IPS-NIHi11 (cell line): ENCODE results near the gene EFCC1.

Experiments used
- DNase-seq: peaks from one replicate; pipeline ENCODE4 v3.0.0; 2012; ENCODE audit warnings: mixed read lengths, low spot score

The EFCC1 gene

GRCh38 chr3:129001101-129001805, at the start of gene EFCC1:
Gene EFCC1 (plus strand): TSS chr3:129001304. CDS start chr3:129001629, 325 bp downstream.
- DNase-seq: peak; percentile 76

DNA sequence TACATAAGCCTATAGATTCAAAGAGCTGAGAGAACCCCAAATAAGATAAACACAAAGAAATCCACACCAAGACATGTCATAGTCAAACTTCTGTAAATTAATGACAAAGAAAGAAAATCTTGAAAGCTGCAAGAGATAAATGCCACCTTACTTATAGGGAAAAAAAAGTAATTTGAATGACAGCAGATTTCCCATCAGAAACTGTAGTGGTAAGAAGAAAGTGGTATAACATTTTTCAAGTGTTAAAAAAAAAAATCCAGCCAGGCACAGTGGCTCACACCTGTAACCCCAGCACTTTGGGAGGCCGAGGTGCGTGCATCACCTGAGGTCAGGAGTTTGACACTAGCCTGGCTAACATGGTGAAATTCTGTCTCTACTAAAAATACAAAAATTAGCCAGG, 44.7 kb upstream of the EFCC1 start:
- no peak for DNase-seq

GRCh38 chr3:128965280-128965679, 35.8 kb upstream of the EFCC1 start:
- no peak for DNase-seq

DNA sequence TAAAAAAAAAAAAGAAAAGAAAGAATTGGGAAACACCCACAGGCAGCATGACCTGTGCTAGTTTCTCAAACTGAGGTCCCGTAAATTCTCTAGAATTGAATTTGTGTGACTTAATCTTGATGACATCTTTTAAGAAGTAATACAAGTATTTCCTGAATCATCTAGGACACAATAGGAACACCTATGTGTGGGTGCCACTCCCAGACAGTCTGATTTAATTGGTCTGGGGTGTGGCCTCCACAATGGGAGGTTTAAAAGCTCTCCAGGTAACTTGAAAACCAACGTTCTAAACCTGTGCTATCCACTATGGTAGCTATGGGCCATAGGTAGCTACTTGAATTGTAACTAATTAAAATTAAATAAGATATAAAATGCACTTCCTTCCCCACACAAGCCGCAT, 35.3 kb upstream of the EFCC1 start:
- DNase-seq: no peak

- DNase-seq: no peak
Observed at GRCh38 chr3:128967748-128968355, 33.3 kb upstream of the EFCC1 start.

DNA sequence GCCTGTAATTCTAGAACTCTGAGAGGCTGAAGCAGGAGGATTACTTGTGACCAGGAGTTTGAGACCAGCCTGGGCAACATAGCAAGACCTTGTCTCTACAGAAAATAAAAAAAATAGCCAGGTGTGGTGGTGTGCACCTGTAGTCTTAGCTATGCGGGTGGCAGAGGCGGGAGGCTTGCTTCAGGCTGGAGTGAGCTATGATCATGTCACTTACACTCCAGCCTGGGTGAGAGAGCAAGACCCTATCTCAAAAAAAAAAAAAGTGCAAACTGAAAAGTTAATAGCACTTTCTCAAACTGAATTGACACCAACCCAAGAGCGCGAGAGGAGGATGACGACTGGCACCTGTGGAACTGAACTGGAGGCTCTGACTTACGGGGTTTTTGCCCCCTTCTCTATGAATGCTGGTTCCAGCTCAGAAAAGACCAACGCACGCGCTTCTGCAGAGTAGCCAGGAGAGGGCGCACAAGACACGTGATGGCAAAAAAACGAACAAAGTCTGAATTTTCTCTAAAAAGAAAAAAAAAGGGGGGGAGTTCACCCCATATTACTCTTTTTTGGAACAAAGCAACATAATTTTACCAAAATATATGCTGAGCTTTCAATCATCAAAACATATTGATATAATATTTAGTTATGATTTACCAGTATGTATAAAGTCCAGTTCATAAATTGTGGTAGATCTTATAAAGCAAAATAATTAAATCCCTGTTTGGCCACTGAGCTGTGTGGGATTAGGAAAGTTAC, 30.9 kb upstream of the EFCC1 start:
- DNase-seq: peak; percentile 68

- DNase-seq: no peak
Observed at GRCh38 chr3:128970740-128971047, 30.4 kb upstream of the EFCC1 start.

- DNase-seq: no peak
Observed at GRCh38 chr3:128971421-128972100, 29.5 kb upstream of the EFCC1 start.

DNA sequence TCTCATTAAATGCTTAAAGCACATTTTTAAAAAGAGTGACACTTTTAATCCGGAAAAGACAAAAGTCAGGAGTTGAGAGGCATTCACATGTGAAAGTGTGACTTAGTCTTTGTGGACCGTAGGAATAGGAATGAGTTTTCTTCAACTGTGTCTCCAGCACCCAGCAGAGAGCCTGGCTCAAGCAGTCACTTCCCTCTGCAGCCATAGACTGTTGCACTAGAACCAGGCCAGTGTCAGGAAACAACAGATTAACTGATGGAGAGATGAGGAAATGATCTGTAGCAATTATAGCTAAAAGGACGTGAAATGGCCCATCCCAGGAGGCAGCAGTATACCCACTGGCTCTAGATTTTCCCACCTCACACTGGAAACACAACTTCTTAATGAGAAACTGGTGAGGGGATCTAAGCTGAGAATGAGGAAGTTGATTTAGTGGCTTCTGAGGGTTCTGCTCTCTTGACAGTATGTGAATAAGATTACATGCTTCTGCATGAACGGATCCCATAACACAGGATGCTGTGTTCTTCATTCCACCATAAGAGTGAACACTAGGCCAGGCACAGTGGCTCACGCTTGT, 27.0 kb upstream of the EFCC1 start:
- DNase-seq: no peak

GRCh38 chr3:128975276-128975675, 25.8 kb upstream of the EFCC1 start:
- no peak for DNase-seq

GRCh38 chr3:128983293-128984069, 17.6 kb upstream of the EFCC1 start:
- no peak for DNase-seq

- no peak for DNase-seq
Observed at GRCh38 chr3:128984596-128984995, 16.5 kb upstream of the EFCC1 start.

GRCh38 chr3:128987302-128988100, 13.6 kb upstream of the EFCC1 start:
- no peak for DNase-seq

DNA sequence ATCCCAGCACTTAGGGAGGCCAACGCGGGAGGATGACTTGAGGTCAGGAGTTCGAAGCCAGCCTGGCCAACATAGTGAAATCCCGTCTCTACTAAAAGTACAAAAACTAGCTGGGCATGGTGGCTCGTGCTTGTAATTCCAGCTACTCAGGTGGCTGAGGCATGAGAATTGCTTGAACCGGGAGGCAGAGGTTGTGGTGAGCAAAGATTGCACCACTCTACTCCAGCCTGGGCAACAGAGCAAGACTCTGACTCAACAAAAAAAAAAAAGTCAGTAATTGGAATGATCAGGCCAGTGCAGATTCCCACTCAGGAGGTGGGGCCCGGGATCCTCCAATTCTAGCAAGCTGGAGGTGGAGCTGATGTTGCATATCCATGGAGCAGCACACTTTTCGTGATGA, 12.8 kb upstream of the EFCC1 start:
- no peak for DNase-seq

DNA sequence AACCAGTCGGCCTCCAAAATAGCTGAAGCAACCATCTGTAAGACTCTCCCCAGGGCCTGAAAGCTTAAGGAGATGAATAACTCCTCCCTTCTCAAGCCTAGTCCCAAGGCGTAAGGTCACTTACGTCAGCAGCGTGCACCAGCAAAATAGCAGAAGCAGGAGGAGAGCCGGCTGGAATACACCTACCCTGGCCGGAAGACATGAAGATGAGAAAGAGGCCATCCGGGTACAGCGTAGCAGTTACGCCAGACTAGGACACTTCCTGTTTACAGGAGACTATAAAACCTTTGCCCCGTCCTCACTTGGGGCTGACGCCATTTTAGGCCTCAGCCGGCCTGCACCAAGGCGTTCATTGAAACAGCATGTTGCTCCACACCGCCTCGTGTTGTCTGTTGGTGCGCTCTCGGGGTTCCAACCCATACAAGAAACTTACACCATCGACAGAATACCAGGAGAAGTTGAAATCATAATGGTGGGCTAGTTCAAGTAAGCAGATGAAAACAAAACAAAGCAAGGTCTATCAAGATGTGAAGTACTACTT, 9.7 kb upstream of the EFCC1 start:
- no peak for DNase-seq

DNA sequence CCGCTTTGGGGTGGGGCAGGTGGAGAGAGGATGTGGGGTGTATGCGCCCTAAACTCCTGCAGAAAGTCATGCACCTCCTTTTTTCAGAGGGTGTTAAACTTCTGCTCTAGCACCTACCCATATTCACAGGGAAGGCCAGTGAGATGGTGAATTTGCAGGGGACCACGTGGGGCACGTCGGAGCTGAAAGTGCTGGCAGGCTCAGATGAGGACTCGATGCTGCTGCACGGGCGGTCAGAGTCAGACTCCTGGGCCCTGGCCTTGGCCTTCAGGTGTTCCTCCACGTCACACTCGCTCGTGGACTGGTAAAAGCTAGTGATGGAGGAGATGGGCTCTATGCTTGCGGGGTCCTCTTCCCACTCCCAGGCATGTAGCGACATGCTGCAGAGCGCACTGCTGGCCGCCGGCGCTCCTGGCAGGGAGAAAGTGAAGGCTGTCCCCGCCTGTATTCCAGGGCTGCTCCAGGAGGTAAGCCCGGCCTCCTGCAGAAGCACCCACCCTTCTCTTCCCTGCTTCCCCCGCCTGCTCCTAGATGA, 8.1 kb upstream of the EFCC1 start:
- DNase-seq: no peak

- peak; percentile 98 for DNase-seq
Observed at GRCh38 chr3:128993461-128994172, 7.5 kb upstream of the EFCC1 start, which contains the start of gene CFAP92. Gene CFAP92 (minus strand): TSS chr3:128994076. CDS start chr3:128993304, 772 bp downstream.

GRCh38 chr3:128994173-128994512, 7.0 kb upstream of the EFCC1 start:
- no peak for DNase-seq
